Stimulated activated CD4-positive, alpha-beta T cell treated with anti-CD3 and anti-CD28 coated beads, Interleukin-2, amount 100 ng/mL, for 48 hours (primary cell): ENCODE data around the gene SLC22A24.
"Not testable (repeated sequence)": the region's sequence is repeated elsewhere in the genome, so short reads cannot be mapped to it uniquely, and the experiment has no call there.

Experiments used
- DNase-seq, 2 donors: peaks; one replicate each; pipeline ENCODE4 v3.0.0-alpha.2; 2020

SLC22A24 gene, protein sequence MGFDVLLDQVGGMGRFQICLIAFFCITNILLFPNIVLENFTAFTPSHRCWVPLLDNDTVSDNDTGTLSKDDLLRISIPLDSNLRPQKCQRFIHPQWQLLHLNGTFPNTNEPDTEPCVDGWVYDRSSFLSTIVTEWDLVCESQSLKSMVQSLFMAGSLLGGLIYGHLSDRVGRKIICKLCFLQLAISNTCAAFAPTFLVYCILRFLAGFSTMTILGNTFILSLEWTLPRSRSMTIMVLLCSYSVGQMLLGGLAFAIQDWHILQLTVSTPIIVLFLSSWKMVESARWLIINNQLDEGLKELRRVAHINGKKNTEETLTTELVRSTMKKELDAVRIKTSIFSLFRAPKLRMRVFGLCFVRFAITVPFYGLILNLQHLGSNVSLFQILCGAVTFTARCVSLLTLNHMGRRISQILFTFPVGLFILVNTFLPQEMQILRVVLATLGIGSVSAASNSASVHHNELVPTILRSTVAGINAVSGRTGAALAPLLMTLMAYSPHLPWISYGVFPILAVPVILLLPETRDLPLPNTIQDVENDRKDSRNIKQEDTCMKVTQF

GRCh38 chr11:63144121-63144520 lies at the start of gene SLC22A24:
SLC22A24 (minus strand) TSS chr11:63144221; CDS start chr11:63143779, 442 bp downstream.
- no peak for DNase-seq

- no peak for DNase-seq
Measured at GRCh38 chr11:63180536-63180935, 36.5 kb upstream of the SLC22A24 start.

GRCh38 chr11:63179432-63180041 lies 35.5 kb upstream of the SLC22A24 start:
- DNase-seq, result no peak

DNA sequence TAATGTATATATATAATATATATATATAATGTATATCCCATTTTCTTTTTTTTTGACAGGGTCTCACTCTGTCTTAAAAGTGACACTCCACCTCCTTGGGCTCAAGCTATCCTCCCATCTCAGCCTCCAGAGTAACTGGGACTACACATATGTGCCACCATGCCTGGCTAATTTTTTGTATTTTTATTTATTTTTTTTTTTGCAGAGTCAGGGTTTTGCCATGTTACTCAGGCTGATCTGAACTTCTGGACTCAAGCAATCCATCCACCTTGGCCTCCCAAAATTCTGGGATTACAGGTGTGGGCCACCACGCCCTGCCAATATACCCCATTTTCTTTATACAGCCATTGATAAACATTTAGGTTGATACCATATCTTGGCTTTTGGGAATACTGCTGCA lies 33.9 kb upstream of the SLC22A24 start:
- no peak for DNase-seq

DNA sequence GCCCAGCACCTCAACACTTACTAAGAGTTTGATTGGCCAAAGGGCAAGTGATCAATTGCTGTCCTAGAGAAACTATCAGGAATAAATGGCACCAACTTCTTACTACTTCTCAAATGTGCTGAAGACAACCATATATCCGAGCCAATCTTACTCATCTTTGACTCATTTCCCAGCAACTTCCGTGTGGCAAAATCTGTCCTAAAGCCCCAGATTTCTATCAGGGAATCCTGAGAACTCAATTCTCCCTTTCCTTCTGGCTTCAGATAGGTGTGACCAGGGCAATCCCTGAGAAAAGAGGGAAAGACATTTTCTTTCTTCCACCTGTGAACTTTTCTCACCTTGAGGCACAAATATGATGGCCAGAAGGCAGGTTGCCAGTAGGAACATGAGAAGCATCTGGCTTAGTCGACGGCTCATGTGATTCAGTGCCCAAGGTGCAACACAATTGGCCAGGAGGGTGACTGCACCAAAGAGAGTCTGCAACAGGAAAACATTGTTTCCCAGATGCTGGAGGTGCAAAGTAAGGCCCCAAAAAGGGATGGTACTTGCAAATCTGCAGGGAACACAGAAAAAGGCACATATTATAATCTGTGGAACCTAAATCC lies 21.8 kb upstream of the SLC22A24 start:
- no peak for DNase-seq

DNA sequence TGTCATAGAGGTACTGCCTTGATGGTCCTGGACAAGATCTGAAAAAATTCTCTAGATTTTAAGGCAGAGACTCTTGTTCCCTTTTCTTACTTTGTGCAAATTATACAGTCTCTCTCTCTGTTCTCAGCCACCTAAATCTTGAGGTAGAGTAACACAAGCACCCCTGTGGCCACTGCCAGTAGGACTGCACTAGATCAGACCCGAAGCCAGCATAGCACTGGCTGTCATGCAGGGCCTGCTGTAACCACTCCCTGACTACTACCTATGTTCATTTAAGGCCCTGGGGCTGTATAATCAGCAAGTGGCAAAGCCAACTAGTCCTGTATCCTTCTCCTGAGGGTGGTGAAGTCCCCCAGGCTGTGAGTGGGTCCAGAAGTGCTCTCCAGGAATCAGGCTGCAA lies 11.8 kb upstream of the SLC22A24 start:
- no peak for DNase-seq

GRCh38 chr11:63146581-63146980 lies 2.6 kb upstream of the SLC22A24 start:
- no peak for DNase-seq

DNA sequence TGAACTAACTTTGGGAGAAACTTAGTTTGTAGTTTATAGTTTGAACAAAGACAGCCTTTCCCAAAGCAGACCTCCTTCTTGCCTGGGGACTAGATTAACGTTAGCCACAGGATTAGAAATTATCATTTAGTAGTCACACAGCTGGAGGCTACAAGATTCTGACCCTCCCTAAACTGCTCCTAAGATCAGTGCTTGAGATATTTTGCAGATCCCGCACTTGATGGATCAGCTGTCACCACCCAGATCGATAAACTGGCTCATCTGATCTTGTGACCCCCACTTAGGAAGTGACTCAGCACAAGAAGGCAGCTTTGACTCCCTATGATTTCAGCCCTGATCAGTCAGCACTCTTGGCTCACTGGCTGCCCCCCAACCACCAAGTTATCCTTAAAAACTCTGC lies 1.6 kb downstream of the SLC22A24 start:
- no peak for DNase-seq

GRCh38 chr11:63132985-63133775 lies 10.8 kb downstream of the SLC22A24 start:
- DNase-seq, result no peak

DNA sequence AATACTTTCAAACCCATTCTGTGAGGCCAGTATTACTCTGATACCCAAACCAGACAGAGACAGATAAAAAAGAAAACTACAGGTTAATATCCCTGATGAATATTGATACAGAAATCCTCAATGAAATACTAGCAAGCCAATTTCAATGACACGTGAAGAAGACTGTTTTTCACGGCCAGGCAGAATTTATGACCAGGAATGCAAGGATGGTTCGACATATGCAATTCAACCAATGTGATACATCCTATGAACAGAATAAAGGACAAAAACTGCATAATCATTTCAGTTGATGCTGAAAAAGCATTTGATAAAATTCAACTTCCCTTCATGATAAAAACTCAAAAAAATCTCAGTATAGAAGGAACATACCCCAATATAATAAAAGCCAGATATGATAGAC lies 44.5 kb downstream of the SLC22A24 start:
- no peak for DNase-seq

- no peak for DNase-seq
Measured at GRCh38 chr11:63080682-63081081, 63.3 kb downstream of the SLC22A24 start.

- not testable (repeated sequence) for DNase-seq
Measured at GRCh38 chr11:63046203-63046602, 97.8 kb downstream of the SLC22A24 start.

DNA sequence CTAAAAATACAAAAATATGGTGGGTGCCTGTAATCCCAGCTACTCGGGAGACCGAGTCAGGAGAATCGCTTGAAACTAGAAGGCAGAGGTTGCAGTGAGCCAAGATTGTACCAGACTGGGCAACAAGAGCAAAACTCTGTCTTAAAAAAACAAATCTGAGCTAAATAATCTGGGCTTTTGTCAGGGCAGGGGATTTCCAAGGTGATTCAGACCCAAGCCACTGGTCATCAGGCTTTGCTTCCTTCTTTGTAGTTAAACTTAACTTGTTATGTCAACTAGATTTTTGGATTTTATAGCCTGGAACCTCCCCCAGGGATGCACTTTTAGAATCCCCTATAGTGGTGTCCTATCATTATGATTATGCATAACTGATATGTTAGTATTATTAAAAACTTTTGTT lies 101.4 kb downstream of the SLC22A24 start:
- no peak for DNase-seq

DNA sequence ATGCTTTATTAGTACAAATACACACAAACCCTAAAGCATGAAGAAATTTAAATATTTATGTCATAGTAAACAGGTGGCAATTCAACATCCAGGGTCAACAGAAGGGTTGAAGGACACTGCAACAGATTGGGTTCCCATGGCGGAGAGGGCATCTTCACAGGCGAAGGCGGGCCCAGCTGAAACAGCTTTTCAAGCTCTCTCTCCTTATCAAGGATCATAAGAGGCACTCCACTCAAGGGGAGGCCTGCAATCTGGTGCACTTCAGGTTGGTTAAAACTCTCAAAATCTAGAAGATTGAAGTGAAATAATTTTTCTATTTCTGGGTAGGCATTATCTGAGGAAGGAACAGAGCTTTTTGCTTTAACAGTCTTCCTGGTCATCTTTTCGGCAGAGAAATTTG lies 111.6 kb downstream of the SLC22A24 start:
- no peak for DNase-seq
